GM13976 (cell line): Measurements from ENCODE around the gene IL1RAP.

Experiments used
- DNase-seq: peaks from one replicate; pipeline ENCODE4 v3.0.0; 2012; ENCODE audit warnings: low spot score
- in situ Hi-C: fragments of 300-500 bp; cut with MboI; formaldehyde crosslinking; loops from one replicate; pipeline ENCODE4 v1.12.0; 2022; ENCODE audit warnings: low sequenced_read_pairs, mixed read lengths, inconsistent platforms; ENCODE audit not compliant: unreplicated experiment
- TF ChIP-seq, protein P1 (sequence below): IDR thresholded peaks from 2 replicates; pipeline ENCODE4 v1.5.1; 2012; ENCODE audit warnings: borderline replicate concordance, mild to moderate bottlenecking; ENCODE audit not compliant: insufficient read depth; ENCODE audit errors: extremely low read depth, missing control alignments, control extremely low read depth

IL1RAP gene

DNA sequence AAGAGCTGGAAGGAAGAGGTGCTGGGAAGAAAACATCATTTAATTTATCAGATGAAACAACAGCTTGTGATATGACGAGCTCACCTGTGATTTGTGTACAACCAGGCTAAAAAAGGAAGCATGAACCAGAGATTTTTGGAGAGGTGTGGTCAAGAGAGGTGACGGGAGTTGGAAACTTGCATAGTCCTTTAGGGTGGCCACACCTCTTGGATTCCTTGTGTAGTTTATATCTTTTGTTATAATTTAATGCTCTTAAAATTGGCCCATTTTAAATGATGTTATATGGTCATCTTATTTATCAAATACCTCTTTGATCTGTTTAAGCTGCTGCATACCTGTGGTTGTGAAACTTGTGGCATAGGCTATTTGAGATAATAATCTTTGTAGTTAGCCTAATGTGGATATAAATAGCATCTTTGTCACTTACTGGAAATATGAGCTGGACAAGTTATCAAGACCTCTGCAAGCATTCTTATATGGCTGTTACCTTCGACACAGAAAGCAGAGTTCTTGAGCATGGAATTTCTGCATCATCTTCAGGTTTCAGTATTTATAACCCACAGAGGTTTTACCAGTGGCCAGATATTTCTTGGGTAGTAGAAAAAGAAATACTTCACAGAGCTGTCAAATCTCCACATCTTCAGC lies 49.1 kb downstream of the IL1RAP start:
- no peak for DNase-seq
- TF ChIP-seq, protein P1, sequence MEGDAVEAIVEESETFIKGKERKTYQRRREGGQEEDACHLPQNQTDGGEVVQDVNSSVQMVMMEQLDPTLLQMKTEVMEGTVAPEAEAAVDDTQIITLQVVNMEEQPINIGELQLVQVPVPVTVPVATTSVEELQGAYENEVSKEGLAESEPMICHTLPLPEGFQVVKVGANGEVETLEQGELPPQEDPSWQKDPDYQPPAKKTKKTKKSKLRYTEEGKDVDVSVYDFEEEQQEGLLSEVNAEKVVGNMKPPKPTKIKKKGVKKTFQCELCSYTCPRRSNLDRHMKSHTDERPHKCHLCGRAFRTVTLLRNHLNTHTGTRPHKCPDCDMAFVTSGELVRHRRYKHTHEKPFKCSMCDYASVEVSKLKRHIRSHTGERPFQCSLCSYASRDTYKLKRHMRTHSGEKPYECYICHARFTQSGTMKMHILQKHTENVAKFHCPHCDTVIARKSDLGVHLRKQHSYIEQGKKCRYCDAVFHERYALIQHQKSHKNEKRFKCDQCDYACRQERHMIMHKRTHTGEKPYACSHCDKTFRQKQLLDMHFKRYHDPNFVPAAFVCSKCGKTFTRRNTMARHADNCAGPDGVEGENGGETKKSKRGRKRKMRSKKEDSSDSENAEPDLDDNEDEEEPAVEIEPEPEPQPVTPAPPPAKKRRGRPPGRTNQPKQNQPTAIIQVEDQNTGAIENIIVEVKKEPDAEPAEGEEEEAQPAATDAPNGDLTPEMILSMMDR, result no peak
- in situ Hi-C loops, result no loop called here

DNA sequence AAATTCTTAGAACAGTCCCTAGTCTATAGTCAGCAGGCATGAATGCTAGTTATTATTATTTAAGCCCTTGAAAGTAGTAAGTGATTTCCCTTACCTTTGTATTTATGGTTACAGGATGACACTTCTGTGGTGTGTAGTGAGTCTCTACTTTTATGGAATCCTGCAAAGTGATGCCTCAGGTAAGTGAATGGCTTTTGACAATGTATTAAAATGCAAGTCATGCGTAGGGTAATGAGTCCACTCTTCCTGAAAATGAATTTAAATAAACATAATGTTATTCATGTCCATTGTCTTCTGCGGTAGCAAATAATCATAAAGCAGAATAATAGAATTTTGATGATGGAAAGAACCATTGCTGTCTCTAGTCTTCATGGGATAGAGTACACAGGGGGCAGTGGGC lies 50.3 kb downstream of the IL1RAP start:
- DNase-seq, result no peak
- in situ Hi-C loops, result no loop called here
- TF ChIP-seq, protein P1, result no peak

DNA sequence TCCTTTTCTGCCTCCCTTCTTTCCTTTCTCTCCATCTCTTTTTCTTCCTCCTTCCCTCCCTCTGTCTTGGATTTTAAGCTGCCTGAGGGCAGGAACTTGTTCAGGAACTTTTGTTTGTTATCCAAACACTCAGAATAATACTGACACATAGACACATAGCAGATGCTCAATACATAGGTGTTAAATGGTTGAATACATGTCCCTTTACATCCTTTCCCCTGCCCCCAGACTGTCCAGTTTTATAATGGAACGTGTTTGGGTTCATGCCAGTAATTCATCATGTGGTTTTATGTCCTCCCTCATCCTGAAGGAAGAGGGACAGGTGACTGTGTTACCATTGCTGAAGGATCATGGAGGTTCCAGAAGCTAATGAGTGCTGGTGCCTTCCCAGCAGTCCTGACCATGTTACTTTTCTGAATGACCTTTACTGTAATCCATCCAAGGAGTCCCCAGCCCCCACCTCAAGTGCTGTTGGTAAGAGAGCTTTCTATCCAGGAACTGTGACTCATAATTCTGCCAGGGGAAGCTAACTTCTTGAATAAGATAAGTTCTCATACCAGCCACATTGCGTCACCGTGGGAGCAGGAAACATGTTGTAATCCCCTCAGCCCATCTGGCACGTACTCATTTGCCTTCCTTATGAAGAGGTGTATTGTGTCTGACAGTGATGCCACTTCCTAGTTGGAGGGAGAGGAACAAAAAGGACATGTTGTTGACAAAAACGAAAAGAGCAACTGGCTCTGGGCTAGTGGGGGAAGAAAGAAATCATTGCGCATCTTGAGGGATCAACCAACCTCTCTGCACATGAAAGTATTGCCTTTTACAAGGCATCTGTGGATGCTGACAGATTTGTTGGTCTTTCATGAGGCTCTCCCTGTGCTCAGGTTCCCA lies 52.4 kb downstream of the IL1RAP start:
- in situ Hi-C loops, result no loop called here
- DNase-seq, result no peak

DNA sequence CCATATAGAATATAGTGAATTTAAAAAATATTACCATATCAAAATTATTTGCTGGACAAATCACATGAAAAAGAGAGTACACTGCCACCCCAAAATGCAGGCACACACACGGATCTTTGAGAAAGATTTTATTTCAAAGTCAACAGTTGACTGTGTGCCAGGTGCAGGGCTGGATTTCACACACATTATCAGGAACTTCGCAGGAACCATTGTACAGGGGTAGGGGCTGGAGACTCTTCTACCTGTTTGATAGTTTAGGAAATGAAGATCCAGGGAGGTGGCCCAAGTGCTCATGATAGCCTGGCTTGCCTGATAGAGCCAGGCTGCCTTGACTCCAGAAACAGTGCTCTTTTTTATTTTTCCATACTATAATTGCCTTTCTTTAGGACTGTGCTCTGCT lies 54.2 kb downstream of the IL1RAP start:
- TF ChIP-seq, protein P1, result no peak
- DNase-seq, result no peak
- in situ Hi-C loops, result no loop called here

More for the DNA sequence above, 52.4 kb downstream of the IL1RAP start:
- TF ChIP-seq, protein P1, result no peak

DNA sequence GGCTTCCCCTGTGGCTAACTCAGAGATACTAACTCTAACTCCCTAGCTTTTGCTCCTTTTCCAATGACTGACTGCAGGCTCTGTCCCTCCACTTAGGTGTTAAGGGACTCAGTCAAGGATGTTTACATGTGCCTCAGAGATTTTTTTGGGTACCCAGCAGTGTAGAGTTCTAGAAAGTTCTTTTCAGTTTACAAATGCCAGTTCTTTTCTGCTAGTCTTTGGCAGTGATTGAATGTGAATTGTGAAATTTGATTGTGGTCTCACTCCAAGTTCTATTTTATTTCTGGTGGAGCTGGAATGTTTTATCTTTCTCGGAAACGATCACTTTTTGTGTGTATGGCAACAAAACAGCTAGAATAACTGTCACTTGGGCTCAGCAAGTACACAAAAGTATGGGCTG lies 60.6 kb downstream of the IL1RAP start:
- in situ Hi-C loops, result no loop called here
- TF ChIP-seq, protein P1, result no peak
- DNase-seq, result no peak

DNA sequence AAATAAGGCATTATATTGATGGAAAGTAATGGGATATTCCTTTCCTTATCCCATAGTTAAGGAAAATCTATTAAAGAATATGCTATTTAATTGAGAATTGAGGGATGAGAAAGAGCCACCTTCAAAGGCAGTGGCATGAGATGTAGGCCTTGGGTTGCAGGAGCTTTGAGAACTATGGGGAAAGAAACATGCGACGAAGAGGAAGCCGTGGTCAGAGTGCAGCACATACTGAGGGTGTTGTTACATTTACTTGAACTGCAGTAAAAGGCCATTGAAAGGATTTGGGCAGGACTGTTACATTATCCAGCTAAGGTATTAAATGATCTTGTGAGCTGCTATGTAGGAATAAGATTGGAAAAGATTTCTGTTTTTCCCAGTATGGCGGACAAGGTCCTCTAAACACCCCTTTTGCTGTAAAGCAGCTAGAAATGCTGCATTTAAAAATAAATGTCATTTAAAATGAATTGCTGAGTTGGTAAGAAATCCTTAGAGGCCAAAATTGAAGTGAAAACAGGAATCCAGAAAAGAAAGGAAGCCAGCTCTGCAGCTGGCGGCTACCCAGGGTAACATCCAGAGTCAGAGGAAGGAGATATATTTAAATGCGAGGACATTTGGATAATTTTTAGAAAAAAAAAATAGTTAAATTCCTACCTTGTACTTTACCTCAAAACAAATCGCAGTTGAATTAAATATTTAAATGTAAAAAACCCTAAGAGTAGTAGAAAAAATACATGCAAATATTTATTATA lies 61.7 kb downstream of the IL1RAP start:
- no peak for DNase-seq
- in situ Hi-C loops, result no loop called here
- TF ChIP-seq, protein P1, result no peak
